ENCODE measurements around the gene SLC7A8. TPM values are rescaled to one million over a fixed set of nuclear protein-coding genes. Genes with fewer than 3 reads are reported as not detected.

SLC7A8 gene
- total RNA-seq, 2 donors from 2014 or later: 119 to 143 TPM

- Histone ChIP-seq H3K4me1 (replicated peaks) (peaks cover 3% of the 10 kb centered on the region), H3K9me3 (no peaks in the 10 kb centered on the region), H3K36me3 (peaks cover 0 to 4% of the 10 kb centered on the region in 2 donors), H3K27me3 (replicated peaks; ENCODE audit: insufficient read depth) (no peaks in the 10 kb centered on the region), H3K27ac (peak overlapping the region; percentile 65 to 72), H3K4me3 (no peak overlapping the region)
- 76% methylated on average over 3 of the region's 3 CpGs for WGBS
- TF ChIP-seq POLR2AphosphoS5 (IDR thresholded peaks at IDR 0.05) (no peak), POLR2A (IDR thresholded peaks at IDR 0.05) (no peak)
- TF ChIP-seq, protein P1, sequence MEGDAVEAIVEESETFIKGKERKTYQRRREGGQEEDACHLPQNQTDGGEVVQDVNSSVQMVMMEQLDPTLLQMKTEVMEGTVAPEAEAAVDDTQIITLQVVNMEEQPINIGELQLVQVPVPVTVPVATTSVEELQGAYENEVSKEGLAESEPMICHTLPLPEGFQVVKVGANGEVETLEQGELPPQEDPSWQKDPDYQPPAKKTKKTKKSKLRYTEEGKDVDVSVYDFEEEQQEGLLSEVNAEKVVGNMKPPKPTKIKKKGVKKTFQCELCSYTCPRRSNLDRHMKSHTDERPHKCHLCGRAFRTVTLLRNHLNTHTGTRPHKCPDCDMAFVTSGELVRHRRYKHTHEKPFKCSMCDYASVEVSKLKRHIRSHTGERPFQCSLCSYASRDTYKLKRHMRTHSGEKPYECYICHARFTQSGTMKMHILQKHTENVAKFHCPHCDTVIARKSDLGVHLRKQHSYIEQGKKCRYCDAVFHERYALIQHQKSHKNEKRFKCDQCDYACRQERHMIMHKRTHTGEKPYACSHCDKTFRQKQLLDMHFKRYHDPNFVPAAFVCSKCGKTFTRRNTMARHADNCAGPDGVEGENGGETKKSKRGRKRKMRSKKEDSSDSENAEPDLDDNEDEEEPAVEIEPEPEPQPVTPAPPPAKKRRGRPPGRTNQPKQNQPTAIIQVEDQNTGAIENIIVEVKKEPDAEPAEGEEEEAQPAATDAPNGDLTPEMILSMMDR (IDR thresholded peaks at IDR 0.05): no peak
- intact Hi-C loops (cut with DNase I): no loop called here
- DNase-seq (ENCODE audit: low spot score): no peak
These were observed 52.6 kb downstream of the SLC7A8 start for GRCh38 chr14:23130871-23131270.

DNA sequence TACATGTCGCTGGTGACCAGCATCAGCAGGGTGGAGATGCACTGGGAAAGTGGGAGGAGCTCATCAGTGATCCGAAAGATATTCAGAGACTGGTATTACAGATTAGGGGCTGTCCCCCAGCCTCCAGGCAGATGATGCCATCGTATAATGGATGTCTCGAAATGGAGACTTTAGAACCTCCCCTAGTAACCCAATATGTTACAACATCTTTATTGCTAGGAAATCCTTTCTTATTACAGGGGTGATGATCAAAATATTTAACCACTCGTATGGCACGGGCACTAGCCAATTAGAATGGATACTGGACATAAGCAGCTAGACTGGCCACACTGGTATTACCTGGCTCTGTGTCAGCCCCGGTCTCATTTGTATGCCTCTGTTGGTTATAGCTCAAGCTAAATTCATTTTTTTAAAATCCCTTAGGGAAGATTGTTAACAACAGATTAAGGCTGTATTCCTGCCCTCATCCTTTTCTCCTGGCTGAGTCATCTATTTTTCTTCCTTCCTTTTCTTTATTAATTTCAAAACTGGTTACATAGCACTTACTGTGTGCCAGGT, 53.6 kb downstream of the SLC7A8 start:
- H3K9me3 ChIP-seq: no peaks in the 10 kb centered on the region
- peaks cover 0 to 4% of the 10 kb centered on the region in 2 donors for H3K36me3 ChIP-seq
- H3K4me1 ChIP-seq (replicated peaks): peaks cover 3% of the 10 kb centered on the region
- H3K27me3 ChIP-seq (replicated peaks; ENCODE audit: insufficient read depth): no peaks in the 10 kb centered on the region
- H3K27ac ChIP-seq: peak overlapping the region; percentile 65 to 72
- intact Hi-C loops (cut with DNase I): loop anchor here (10.0 kb wide), 1 partner anchor 175 kb away; the partner anchor contains the start of genes BCL2L2 and PPP1R3E
- 64% methylated on average over 7 of the region's 7 CpGs for WGBS
- TF ChIP-seq, protein P1 (IDR thresholded peaks at IDR 0.05): no peak
- TF ChIP-seq POLR2AphosphoS5 (IDR thresholded peaks at IDR 0.05): peak; percentile 81
- DNase-seq (ENCODE audit: low spot score): peak; percentile 77
- H3K4me3 ChIP-seq: no peak overlapping the region

- H3K27me3 ChIP-seq (replicated peaks; ENCODE audit: insufficient read depth): no peaks in the 10 kb centered on the region
- WGBS: 93% methylated on average over 7 of the region's 7 CpGs
- H3K4me1 ChIP-seq (replicated peaks): peaks cover 3% of the 10 kb centered on the region
- no peak overlapping the region for H3K4me3 ChIP-seq
- TF ChIP-seq POLR2A (IDR thresholded peaks at IDR 0.05): no peak
- TF ChIP-seq, protein P1 (IDR thresholded peaks at IDR 0.05): no peak
- no peak for TF ChIP-seq POLR2AphosphoS5 (IDR thresholded peaks at IDR 0.05)
- H3K36me3 ChIP-seq: peaks cover 0 to 4% of the 10 kb centered on the region in 2 donors
- intact Hi-C loops (cut with DNase I): loop anchor here (10.0 kb wide), 1 partner anchor 176 kb away; the partner anchor contains the start of genes BCL2L2 and PPP1R3E
- DNase-seq (ENCODE audit: low spot score): no peak
- H3K27ac ChIP-seq: peak overlapping the region; percentile 55 to 65
- H3K9me3 ChIP-seq: no peaks in the 10 kb centered on the region
These were observed 54.3 kb downstream of the SLC7A8 start for GRCh38 chr14:23128969-23129758.

GRCh38 chr14:23127861-23128260, 55.6 kb downstream of the SLC7A8 start:
- TF ChIP-seq, protein P1 (IDR thresholded peaks at IDR 0.05): no peak
- no peak for TF ChIP-seq POLR2A (IDR thresholded peaks at IDR 0.05)
- no peak for TF ChIP-seq POLR2AphosphoS5 (IDR thresholded peaks at IDR 0.05)
- Histone ChIP-seq H3K9me3 (no peaks in the 10 kb centered on the region), H3K4me1 (replicated peaks) (peaks cover 3% of the 10 kb centered on the region), H3K27me3 (replicated peaks; ENCODE audit: insufficient read depth) (no peaks in the 10 kb centered on the region), H3K4me3 (no peak overlapping the region), H3K36me3 (peaks cover 0 to 4% of the 10 kb centered on the region in 2 donors), H3K27ac (no peak overlapping the region)
- WGBS: 90% methylated on average over 3 of the region's 3 CpGs
- intact Hi-C loops (cut with DNase I): loop anchor here (10.0 kb wide), 1 partner anchor 177 kb away; the partner anchor contains the start of genes BCL2L2 and PPP1R3E
- DNase-seq (ENCODE audit: low spot score): no peak
